HCT116 (cell line): ENCODE results near the gene TOR1AIP2. TPM values are rescaled to one million over a fixed set of nuclear protein-coding genes. Genes with fewer than 3 reads are reported as not detected.

Experiments used
- ATAC-seq: fragments of 200-7000 bp; cut with Tn5 transposase; 2 replicates; pipeline ENCODE4 v1.9.1; 2020; ENCODE audit warnings: mild to moderate bottlenecking, moderate library complexity
- BruUV-seq: library from RNA; stranded (reverse); fragments of 400-500 nt; replicated peaks from 2 replicates; lab custom pipeline; 2021; lab: Mats Ljungman, UMichigan
- CTCF ChIA-PET: fragments of 300-600 bp; sonication (Branson Sonifier 250); formaldehyde crosslinking; loops from one replicate; lab custom pipeline; 2021; ENCODE audit warnings: antibody characterized with exemption; lab: Charles Lee
- POLR2A ChIA-PET: fragments of 300-600, 350-600 bp; sonication (Branson Sonifier 250); formaldehyde crosslinking; loops from one replicate; lab custom pipeline; 2021; ENCODE audit warnings: antibody characterized with exemption; lab: Charles Lee
- RAD21 ChIA-PET, 2 experiments: fragments of 300-600 bp; sonication (Branson Sonifier 250); formaldehyde crosslinking; loops; one replicate each; lab custom pipeline; 2023; ENCODE audit warnings: low total read pairs in 2 of 2; ENCODE audit not compliant: uncharacterized antibody in 2 of 2, unreplicated experiment in 2 of 2, low non-redundant PET in 1 of 2; lab: Charles Lee
- DNase-seq: peaks from one replicate; pipeline ENCODE4 v3.0.0-alpha.2; 2010; ENCODE audit warnings: low read depth, low spot score
- H2AFZ ChIP-seq: fragments of 200-600 bp; shearing (Covaris generic), sonication (generic); 2 replicates; pipeline ENCODE4 v1.6.1; 2017; ENCODE audit warnings: low read depth, mixed run types, mixed read lengths, antibody characterized with exemption, low read length; ENCODE audit not compliant: poor library complexity, severe bottlenecking
- H3K27ac ChIP-seq: 2 replicates; pipeline ENCODE4 v1.5.1; 2012; ENCODE audit warnings: low read depth, low read length
- H3K27me3 ChIP-seq: fragments of 200-600 bp; sonication (generic); 2 replicates; pipeline ENCODE4 v1.6.1; 2016; ENCODE audit warnings: mixed run types, low read length, mixed read lengths; ENCODE audit not compliant: insufficient read depth
- H3K36me3 ChIP-seq, 2 experiments: fragments of 200-500 bp in 1 of 2; fragments of 200-600 bp in 1 of 2; sonication (Bioruptor generic) in 1 of 2; sonication (generic) in 1 of 2; 2 replicates each; pipeline versions ENCODE4 v1.5.1 to v1.6.1; 2014 to 2016; ENCODE audit warnings: low read length in 2 of 2, inconsistent platforms in 1 of 2, mixed read lengths in 1 of 2, mixed run types in 1 of 2; ENCODE audit not compliant: insufficient read depth in 2 of 2, control insufficient read depth in 1 of 2
- H3K4me1 ChIP-seq, 2 experiments: fragments of 200-600 bp in 1 of 2; sonication (generic) in 1 of 2; 2 replicates each; pipeline versions ENCODE4 v1.5.1 to v1.6.1; 2012 to 2017; ENCODE audit warnings: low read length in 2 of 2, inconsistent platforms in 1 of 2, mild to moderate bottlenecking in 1 of 2, mixed read lengths in 1 of 2, mixed run types in 1 of 2, moderate library complexity in 1 of 2; ENCODE audit not compliant: insufficient read depth in 2 of 2, control insufficient read depth in 1 of 2
- H3K4me2 ChIP-seq: fragments of 200-600 bp; sonication (generic); 2 replicates; pipeline ENCODE4 v1.6.1; 2017; ENCODE audit warnings: mixed run types, low read length, mixed read lengths
- H3K4me3 ChIP-seq, 2 experiments: fragments of 200-600 bp in 1 of 2; sonication (generic) in 1 of 2; replicated peaks in 1 of 2; 2 replicates each; pipeline ENCODE4 v1.5.1; 2011 to 2016; ENCODE audit warnings: low read length in 2 of 2, control low read depth in 1 of 2, low read depth in 1 of 2, mild to moderate bottlenecking in 1 of 2, mixed read lengths in 1 of 2, mixed run types in 1 of 2
- H3K79me2 ChIP-seq: fragments of 200-600 bp; sonication (generic); 2 replicates; pipeline ENCODE4 v1.6.1; 2017; ENCODE audit warnings: mild to moderate bottlenecking, mixed run types, low read length, moderate library complexity, mixed read lengths; ENCODE audit not compliant: insufficient read depth
- H3K9ac ChIP-seq: fragments of 200-600 bp; sonication (generic); 2 replicates; pipeline ENCODE4 v1.6.1; 2016; ENCODE audit warnings: low read length, mixed read lengths
- H3K9me2 ChIP-seq: fragments of 200-600 bp; sonication (generic), shearing (Covaris generic); 2 replicates; pipeline ENCODE4 v1.6.1; 2017; ENCODE audit warnings: mixed run types, mild to moderate bottlenecking, moderate library complexity; ENCODE audit not compliant: insufficient read depth
- H3K9me3 ChIP-seq, 2 experiments: fragments of 200-500 bp in 1 of 2; fragments of 200-600 bp in 1 of 2; sonication (Bioruptor generic) in 1 of 2; sonication (generic) in 1 of 2; 2 replicates each; pipeline ENCODE4 v1.6.1; 2014 to 2017; ENCODE audit warnings: low read length in 2 of 2, mixed read lengths in 2 of 2, inconsistent platforms in 1 of 2, low read depth in 1 of 2, mild to moderate bottlenecking in 1 of 2, mixed run types in 1 of 2, moderate library complexity in 1 of 2; ENCODE audit not compliant: control insufficient read depth in 1 of 2, insufficient read depth in 1 of 2
- H4K20me1 ChIP-seq: fragments of 200-600 bp; sonication (generic), shearing (Covaris generic); 2 replicates; pipeline ENCODE4 v1.6.1; 2017; ENCODE audit warnings: mixed run types, mild to moderate bottlenecking, moderate library complexity; ENCODE audit not compliant: insufficient read depth
- CEBPB ChIP-seq: IDR thresholded peaks from 2 replicates; pipeline ENCODE4 v1.6.1; 2012; ENCODE audit warnings: low read depth
- CTCF ChIP-seq, 3 experiments: fragments of 200-600 bp in 1 of 3; sonication (generic) in 1 of 3; IDR thresholded peaks in 2 of 3; conservative IDR thresholded peaks in 1 of 3; 2 replicates each; pipeline ENCODE4 v1.5.1; 2012 to 2017; ENCODE audit warnings: low read depth in 2 of 3, low read length in 2 of 3, antibody characterized with exemption in 1 of 3, borderline replicate concordance in 1 of 3, control low read depth in 1 of 3, mild to moderate bottlenecking in 1 of 3, mixed read lengths in 1 of 3, mixed run types in 1 of 3, moderate library complexity in 1 of 3; ENCODE audit not compliant: insufficient read depth in 1 of 3
- EGR1 ChIP-seq: IDR thresholded peaks from 2 replicates; pipeline ENCODE4 v1.6.1; 2012; ENCODE audit warnings: low read depth
- JUND ChIP-seq: IDR thresholded peaks from 2 replicates; pipeline ENCODE4 v1.6.1; 2012
- POLR2AphosphoS5 ChIP-seq: IDR thresholded peaks from 2 replicates; pipeline ENCODE4 v1.6.1; 2011; ENCODE audit warnings: mild to moderate bottlenecking, low read depth, low read length, moderate library complexity
- TCF7L2 ChIP-seq: IDR thresholded peaks from 2 replicates; pipeline ENCODE4 v1.7.0; 2011; ENCODE audit warnings: borderline replicate concordance, inconsistent platforms; ENCODE audit not compliant: insufficient read depth, insufficient read length; ENCODE audit errors: extremely low read depth
- YY1 ChIP-seq: IDR thresholded peaks from 2 replicates; pipeline ENCODE4 v1.6.1; 2011; ENCODE audit warnings: low read length, low read depth, moderate library complexity, mild to moderate bottlenecking; ENCODE audit not compliant: insufficient replicate concordance; ENCODE audit errors: extremely low read depth
- ZFX ChIP-seq: fragments of 450-650 bp; IDR thresholded peaks from 2 replicates; pipeline ENCODE4 v1.6.1; 2017
- intact Hi-C: fragments of 100-400 bp; cut with micrococcal nuclease; formaldehyde crosslinking; loops from 2 replicates; pipeline ENCODE4 v1.10.0; 2022
- total RNA-seq: library from RNA; stranded (reverse); gene quantifications from one replicate; pipeline ENCODE4 v1.2.1, GENCODE V29; 2021; ENCODE audit not compliant: unreplicated experiment
- TF ChIP-seq, protein P1 (sequence below): IDR thresholded peaks from 2 replicates; pipeline ENCODE4 v1.6.1; 2012; ENCODE audit warnings: low read depth
- TF ChIP-seq, protein P2 (sequence below): IDR thresholded peaks from 2 replicates; pipeline ENCODE4 v1.6.1; 2012

TOR1AIP2 gene
- total RNA-seq, 1 experiment from 2014 or later: 106 TPM

DNA sequence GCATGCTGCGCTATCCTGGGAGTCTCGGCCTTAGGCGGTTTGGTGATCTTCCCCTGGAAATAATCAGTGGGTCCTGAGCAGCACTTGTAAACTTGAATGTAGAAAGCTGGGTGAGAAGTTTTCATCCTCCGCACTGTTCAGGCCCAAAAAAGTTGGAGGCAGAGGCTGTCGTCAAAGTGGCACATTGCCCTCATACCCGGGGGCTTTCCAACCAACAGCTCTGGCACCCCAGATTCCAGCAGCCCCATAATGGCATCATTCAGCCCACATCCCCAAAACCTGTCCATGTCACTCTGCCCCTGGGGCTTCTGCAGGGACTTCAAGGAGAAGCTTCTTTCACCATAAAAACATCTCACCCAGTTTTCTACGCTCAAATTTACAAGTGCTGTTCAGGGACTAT, 59.3 kb downstream of the TOR1AIP2 start:
- RAD21 ChIA-PET: no interaction called here
- TF ChIP-seq POLR2AphosphoS5 (no peak), JUND (no peak), CTCF (IDR thresholded peaks at IDR 0.05 in 2 of 3, conservative IDR thresholded peaks at IDR 0.05 in 1 of 3; ENCODE audit: borderline replicate concordance in 1 of 3, insufficient read depth in 1 of 3, low read depth in 2 of 3, low read length in 2 of 3) (no peak), TCF7L2 (no peak), CEBPB (no peak), YY1 (no peak), ZFX (no peak), EGR1 (no peak)
- TF ChIP-seq, protein P1, sequence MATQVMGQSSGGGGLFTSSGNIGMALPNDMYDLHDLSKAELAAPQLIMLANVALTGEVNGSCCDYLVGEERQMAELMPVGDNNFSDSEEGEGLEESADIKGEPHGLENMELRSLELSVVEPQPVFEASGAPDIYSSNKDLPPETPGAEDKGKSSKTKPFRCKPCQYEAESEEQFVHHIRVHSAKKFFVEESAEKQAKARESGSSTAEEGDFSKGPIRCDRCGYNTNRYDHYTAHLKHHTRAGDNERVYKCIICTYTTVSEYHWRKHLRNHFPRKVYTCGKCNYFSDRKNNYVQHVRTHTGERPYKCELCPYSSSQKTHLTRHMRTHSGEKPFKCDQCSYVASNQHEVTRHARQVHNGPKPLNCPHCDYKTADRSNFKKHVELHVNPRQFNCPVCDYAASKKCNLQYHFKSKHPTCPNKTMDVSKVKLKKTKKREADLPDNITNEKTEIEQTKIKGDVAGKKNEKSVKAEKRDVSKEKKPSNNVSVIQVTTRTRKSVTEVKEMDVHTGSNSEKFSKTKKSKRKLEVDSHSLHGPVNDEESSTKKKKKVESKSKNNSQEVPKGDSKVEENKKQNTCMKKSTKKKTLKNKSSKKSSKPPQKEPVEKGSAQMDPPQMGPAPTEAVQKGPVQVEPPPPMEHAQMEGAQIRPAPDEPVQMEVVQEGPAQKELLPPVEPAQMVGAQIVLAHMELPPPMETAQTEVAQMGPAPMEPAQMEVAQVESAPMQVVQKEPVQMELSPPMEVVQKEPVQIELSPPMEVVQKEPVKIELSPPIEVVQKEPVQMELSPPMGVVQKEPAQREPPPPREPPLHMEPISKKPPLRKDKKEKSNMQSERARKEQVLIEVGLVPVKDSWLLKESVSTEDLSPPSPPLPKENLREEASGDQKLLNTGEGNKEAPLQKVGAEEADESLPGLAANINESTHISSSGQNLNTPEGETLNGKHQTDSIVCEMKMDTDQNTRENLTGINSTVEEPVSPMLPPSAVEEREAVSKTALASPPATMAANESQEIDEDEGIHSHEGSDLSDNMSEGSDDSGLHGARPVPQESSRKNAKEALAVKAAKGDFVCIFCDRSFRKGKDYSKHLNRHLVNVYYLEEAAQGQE: no peak
- TF ChIP-seq, protein P2, sequence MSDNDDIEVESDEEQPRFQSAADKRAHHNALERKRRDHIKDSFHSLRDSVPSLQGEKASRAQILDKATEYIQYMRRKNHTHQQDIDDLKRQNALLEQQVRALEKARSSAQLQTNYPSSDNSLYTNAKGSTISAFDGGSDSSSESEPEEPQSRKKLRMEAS: no peak
- intact Hi-C loops: loop anchor here (10.0 kb wide), 1 partner anchor 563 kb away; no protein-coding TSS in a partner anchor

More for the DNA sequence above, 59.3 kb downstream of the TOR1AIP2 start:
- no peak overlapping the region for H2AFZ ChIP-seq
- H3K9me2 ChIP-seq: no peaks in the 10 kb centered on the region
- no TSS peak for BruUV-seq
- H3K9ac ChIP-seq: no peak overlapping the region
- no peak for DNase-seq
- CTCF ChIA-PET: interaction anchor here (3.5 kb wide), 1 partner anchor 9 kb away, joined by 14 read pairs; no protein-coding TSS in a partner anchor
- H4K20me1 ChIP-seq: no peaks in the 10 kb centered on the region
- H3K79me2 ChIP-seq: no peaks in the 10 kb centered on the region
- H3K4me1 ChIP-seq: peaks cover 3 to 18% of the 10 kb centered on the region in 2 experiments; a peak in 3 of 4 replicates
- no peak for ATAC-seq
- H3K36me3 ChIP-seq: no peaks in the 10 kb centered on the region
- H3K4me2 ChIP-seq: no peak overlapping the region
- no peak overlapping the region for H3K27ac ChIP-seq
- no peaks in the 10 kb centered on the region for H3K9me3 ChIP-seq
- H3K27me3 ChIP-seq: no peaks in the 10 kb centered on the region
- POLR2A ChIA-PET: no interaction called here
- no peak overlapping the region for H3K4me3 ChIP-seq
